Ishikawa (cell line): ENCODE measurements around the gene COL6A1.
"Not testable (repeated sequence)": the region's sequence is repeated elsewhere in the genome, so short reads cannot be mapped to it uniquely, and the experiment has no call there.

Source experiments
- EGR1 ChIP-seq: IDR thresholded peaks from 2 replicates; pipeline ENCODE4 v1.6.1; 2012
- TAF1 ChIP-seq: IDR thresholded peaks from 2 replicates; pipeline ENCODE4 v1.6.1; 2012; ENCODE audit warnings: low read depth, mild to moderate bottlenecking
- USF1 ChIP-seq: IDR thresholded peaks from 2 replicates; pipeline ENCODE4 v1.6.1; 2012

- not testable (repeated sequence) for TF ChIP-seq TAF1, EGR1, USF1
Measured at GRCh38 chr21:45975667-45976409, 5.7 kb upstream of the COL6A1 start.
